Ramos (cell line): ENCODE results near the gene RYR1.
"Not testable (repeated sequence)": the region's sequence is repeated elsewhere in the genome, so short reads cannot be mapped to it uniquely, and the experiment has no call there.

Experiments used
- in situ Hi-C: fragments of 300-500 bp; cut with MboI; formaldehyde crosslinking; loops from one replicate; pipeline ENCODE4 v1.14.3; 2022; ENCODE audit warnings: low sequenced_read_pairs; ENCODE audit not compliant: unreplicated experiment

RYR1 gene

GRCh38 chr19:38483016-38483630, 49.6 kb downstream of the RYR1 start:
- in situ Hi-C loops: no loop called here

- in situ Hi-C loops: no loop called here
Measured at GRCh38 chr19:38484747-38485146, 51.3 kb downstream of the RYR1 start.

- in situ Hi-C loops: no loop called here
Measured at GRCh38 chr19:38485541-38486285, 52.2 kb downstream of the RYR1 start.

- in situ Hi-C loops: no loop called here
Measured at GRCh38 chr19:38486731-38487336, 53.3 kb downstream of the RYR1 start.

GRCh38 chr19:38488096-38488495, 54.6 kb downstream of the RYR1 start:
- in situ Hi-C loops: no loop called here

- in situ Hi-C loops: no loop called here
Measured at GRCh38 chr19:38488776-38489481, 55.4 kb downstream of the RYR1 start.

GRCh38 chr19:38490861-38491260, 57.4 kb downstream of the RYR1 start:
- in situ Hi-C loops: no loop called here

GRCh38 chr19:38492181-38492813, 58.8 kb downstream of the RYR1 start:
- in situ Hi-C loops: no loop called here

- in situ Hi-C loops: no loop called here
Measured at GRCh38 chr19:38494379-38494778, 60.9 kb downstream of the RYR1 start.

- in situ Hi-C loops: not testable (repeated sequence)
Measured at GRCh38 chr19:38495375-38495774, 61.9 kb downstream of the RYR1 start.

GRCh38 chr19:38496116-38496515, 62.6 kb downstream of the RYR1 start:
- in situ Hi-C loops: no loop called here

GRCh38 chr19:38496603-38497487, 63.4 kb downstream of the RYR1 start:
- in situ Hi-C loops: no loop called here

- in situ Hi-C loops: no loop called here
Measured at GRCh38 chr19:38497907-38498306, 64.4 kb downstream of the RYR1 start.

GRCh38 chr19:38499532-38499931, 66.0 kb downstream of the RYR1 start:
- in situ Hi-C loops: no loop called here

- in situ Hi-C loops: no loop called here
Measured at GRCh38 chr19:38500450-38500849, 67.0 kb downstream of the RYR1 start.

- in situ Hi-C loops: no loop called here
Measured at GRCh38 chr19:38502410-38503076, 69.1 kb downstream of the RYR1 start.

GRCh38 chr19:38503077-38503410, 69.6 kb downstream of the RYR1 start:
- in situ Hi-C loops: no loop called here

GRCh38 chr19:38505958-38506357, 72.5 kb downstream of the RYR1 start:
- in situ Hi-C loops: no loop called here

GRCh38 chr19:38506375-38506722, 72.9 kb downstream of the RYR1 start:
- in situ Hi-C loops: no loop called here
